Chondrocyte (in vitro differentiated cells): ENCODE results near the gene TLE4. TPM values are rescaled to one million over a fixed set of nuclear protein-coding genes. Genes with fewer than 3 reads are reported as not detected.

Source experiments
- DNase-seq: peaks from one replicate; pipeline ENCODE4 v3.0.0; 2021; ENCODE audit warnings: mixed read lengths, low spot score
- H3K27ac Mint-ChIP-seq: one replicate; pipeline ENCODE4 v1.8.0; 2021; ENCODE audit warnings: mild to moderate bottlenecking, moderate library complexity, mixed read lengths; ENCODE audit not compliant: unreplicated experiment
- H3K27me3 Mint-ChIP-seq: 2 replicates; pipeline ENCODE4 v1.8.0; 2021; ENCODE audit warnings: low read depth, mixed read lengths
- H3K36me3 Mint-ChIP-seq: 2 replicates; pipeline ENCODE4 v1.8.0; 2021; ENCODE audit warnings: low read depth, mixed read lengths
- H3K4me1 Mint-ChIP-seq: 2 replicates; pipeline ENCODE4 v1.8.0; 2021; ENCODE audit warnings: low read depth, mild to moderate bottlenecking, mixed read lengths
- H3K4me3 Mint-ChIP-seq: one replicate; pipeline ENCODE4 v1.8.0; 2021; ENCODE audit warnings: mild to moderate bottlenecking, moderate library complexity, mixed read lengths; ENCODE audit not compliant: unreplicated experiment
- H3K9me3 Mint-ChIP-seq: 2 replicates; pipeline ENCODE4 v1.8.0; 2021; ENCODE audit warnings: low read depth, mixed read lengths
- total RNA-seq: library from RNA; stranded (reverse); gene quantifications from 3 replicates; pipeline ENCODE4 v1.2.1, GENCODE V29; 2021
- TF ChIP-seq, protein P1 (sequence below): fragments of 200-600 bp; sonication (generic); IDR thresholded peaks from 2 replicates; pipeline ENCODE4 v1.5.0; 2021; ENCODE audit warnings: antibody characterized with exemption, mild to moderate bottlenecking, moderate library complexity

Gene TLE4
- total RNA-seq, 1 donor from 2014 or later = 66.0 TPM

DNA sequence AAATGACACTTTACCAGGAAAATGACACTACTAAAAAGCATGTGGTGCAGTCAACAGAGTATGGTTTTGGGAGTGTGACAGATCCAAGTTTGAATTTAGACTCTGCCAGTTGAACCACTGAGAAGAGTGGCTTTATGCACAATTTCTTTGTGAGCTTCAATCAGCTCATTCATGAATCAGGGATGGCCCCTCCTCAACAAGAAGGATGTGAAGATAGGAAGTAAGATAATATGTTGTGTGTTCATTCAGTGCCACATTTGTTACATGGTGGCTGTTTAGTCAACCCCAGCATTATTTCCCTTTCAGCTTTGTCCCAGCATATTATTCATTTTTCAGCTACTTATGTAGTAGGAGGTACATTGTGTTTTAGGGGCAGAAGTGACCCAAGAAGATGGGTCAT, 140.1 kb downstream of the TLE4 start:
- Mint-ChIP-seq H3K4me1 (peaks cover 7% of the 10 kb centered on the region), H3K36me3 (peaks cover 25% of the 10 kb centered on the region), H3K4me3 (no peak overlapping the region), H3K9me3 (no peaks in the 10 kb centered on the region), H3K27ac (no peak overlapping the region), H3K27me3 (no peaks in the 10 kb centered on the region)
- TF ChIP-seq, protein P1, sequence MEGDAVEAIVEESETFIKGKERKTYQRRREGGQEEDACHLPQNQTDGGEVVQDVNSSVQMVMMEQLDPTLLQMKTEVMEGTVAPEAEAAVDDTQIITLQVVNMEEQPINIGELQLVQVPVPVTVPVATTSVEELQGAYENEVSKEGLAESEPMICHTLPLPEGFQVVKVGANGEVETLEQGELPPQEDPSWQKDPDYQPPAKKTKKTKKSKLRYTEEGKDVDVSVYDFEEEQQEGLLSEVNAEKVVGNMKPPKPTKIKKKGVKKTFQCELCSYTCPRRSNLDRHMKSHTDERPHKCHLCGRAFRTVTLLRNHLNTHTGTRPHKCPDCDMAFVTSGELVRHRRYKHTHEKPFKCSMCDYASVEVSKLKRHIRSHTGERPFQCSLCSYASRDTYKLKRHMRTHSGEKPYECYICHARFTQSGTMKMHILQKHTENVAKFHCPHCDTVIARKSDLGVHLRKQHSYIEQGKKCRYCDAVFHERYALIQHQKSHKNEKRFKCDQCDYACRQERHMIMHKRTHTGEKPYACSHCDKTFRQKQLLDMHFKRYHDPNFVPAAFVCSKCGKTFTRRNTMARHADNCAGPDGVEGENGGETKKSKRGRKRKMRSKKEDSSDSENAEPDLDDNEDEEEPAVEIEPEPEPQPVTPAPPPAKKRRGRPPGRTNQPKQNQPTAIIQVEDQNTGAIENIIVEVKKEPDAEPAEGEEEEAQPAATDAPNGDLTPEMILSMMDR = no peak
- DNase-seq = no peak

DNA sequence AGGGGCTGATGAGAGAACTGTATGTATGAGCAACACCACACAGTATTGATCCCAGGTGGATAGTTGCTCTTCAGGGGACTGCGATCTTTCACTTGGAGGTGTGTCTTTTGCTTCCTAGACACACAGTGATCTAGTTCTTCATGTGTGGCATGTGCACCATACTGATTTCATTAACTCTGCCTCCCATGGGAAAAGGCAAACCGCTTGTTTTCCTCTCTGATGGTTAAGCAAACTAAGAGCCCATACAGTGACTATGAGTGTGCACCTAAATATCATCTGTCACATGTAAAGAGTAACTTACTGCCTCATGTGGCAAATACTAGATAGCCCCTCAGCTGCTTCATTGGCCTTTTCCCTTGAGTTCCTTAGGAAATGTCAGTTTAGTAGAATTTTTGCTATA, 147.3 kb downstream of the TLE4 start:
- Mint-ChIP-seq H3K4me1 (peaks cover 9% of the 10 kb centered on the region), H3K36me3 (peaks cover 43% of the 10 kb centered on the region), H3K9me3 (no peaks in the 10 kb centered on the region), H3K27ac (no peak overlapping the region), H3K27me3 (no peaks in the 10 kb centered on the region), H3K4me3 (no peak overlapping the region)
- TF ChIP-seq, protein P1 = no peak
- DNase-seq = no peak

DNA sequence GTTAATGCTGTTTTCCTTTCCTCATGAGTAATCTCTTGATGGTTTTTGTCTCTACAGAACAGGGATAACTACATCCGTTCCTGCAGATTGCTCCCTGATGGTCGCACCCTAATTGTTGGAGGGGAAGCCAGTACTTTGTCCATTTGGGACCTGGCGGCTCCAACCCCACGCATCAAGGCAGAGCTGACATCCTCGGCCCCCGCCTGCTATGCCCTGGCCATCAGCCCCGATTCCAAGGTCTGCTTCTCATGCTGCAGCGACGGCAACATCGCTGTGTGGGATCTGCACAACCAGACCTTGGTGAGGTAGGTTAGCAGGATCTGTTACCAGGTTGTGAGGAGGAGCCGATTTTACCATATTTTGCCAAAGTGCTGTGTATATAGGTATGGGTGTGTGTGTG, 148.2 kb downstream of the TLE4 start:
- TF ChIP-seq, protein P1 = no peak
- Mint-ChIP-seq H3K36me3 (peaks cover 48% of the 10 kb centered on the region), H3K4me3 (no peak overlapping the region), H3K27me3 (no peaks in the 10 kb centered on the region), H3K9me3 (no peaks in the 10 kb centered on the region), H3K4me1 (peaks cover 4% of the 10 kb centered on the region), H3K27ac (no peak overlapping the region)
- no peak for DNase-seq

DNA sequence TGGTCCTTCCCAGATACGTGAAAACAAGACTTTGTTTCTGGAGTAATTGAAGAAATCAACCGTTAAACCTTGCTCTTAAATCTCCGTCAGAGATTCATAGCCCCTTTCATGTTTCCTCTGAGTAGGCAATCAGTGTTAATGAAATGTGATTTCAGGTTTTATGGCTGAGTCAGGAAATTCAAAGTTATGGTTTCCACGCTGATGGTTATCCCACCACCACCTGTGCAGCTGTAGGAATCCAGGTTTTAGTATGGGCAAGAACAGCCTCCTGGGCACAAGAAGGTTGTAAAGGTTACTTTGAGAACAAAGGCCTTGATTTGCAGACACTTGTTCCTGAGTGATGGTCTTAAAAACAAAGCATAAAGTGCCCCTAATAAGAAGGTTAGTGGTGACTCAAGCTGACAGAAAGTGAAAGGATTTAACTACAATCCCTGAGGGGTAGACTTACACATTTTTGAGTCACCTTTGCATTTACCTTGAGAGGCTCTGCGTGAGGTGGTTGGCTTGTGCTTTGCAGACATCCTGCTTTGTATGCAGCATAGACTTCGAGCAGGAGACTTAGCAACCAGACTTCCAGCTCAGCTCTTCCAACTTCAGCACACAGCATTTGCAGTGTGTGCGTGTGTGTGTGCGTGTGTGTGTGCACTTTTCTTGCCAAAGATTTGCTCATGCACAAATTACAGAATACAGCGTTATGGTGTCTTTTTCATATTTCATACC, 159.6 kb downstream of the TLE4 start:
- H3K4me3 Mint-ChIP-seq = no peak overlapping the region
- H3K9me3 Mint-ChIP-seq = peaks cover 17% of the 10 kb centered on the region
- no peak overlapping the region for H3K27ac Mint-ChIP-seq
- H3K27me3 Mint-ChIP-seq = no peaks in the 10 kb centered on the region
- H3K36me3 Mint-ChIP-seq = peaks cover 33% of the 10 kb centered on the region
- TF ChIP-seq, protein P1 = no peak
- DNase-seq = no peak
- no peaks in the 10 kb centered on the region for H3K4me1 Mint-ChIP-seq

DNA sequence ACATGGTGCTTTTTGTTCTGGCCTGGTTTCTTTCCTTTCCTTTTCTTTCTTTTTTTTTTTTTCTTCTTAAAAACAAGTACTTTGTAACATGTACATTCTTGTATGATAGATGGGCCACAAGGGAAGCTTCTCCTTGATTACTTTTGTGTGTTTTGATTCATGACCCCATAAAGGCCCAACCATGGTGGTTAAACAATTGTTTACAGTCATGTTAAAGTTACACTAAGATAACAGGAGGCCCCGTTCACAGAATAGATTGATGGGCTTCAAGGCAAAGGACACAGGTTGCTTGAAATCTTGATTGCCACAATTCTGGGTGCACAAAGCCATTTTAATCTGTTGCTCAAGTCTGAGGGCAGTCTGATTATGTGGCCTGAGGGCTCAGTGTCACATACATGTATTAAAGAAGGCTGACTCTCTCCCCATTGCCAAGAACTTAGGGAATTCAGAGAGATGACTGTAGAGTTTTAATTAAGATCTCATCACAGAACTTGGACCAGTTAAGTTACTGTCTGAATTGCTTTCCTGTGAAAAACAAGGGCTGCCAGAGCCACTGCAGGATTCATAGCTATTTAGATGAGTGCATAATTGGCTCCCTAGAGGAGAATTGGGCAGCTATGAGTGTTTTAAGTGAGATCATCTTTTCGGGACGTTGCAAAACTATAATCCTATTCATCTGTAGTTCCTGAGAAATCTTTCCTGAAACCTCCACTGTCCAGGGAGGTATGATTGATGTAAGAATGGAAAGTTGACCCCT, 163.4 kb downstream of the TLE4 start:
- no peaks in the 10 kb centered on the region for H3K27me3 Mint-ChIP-seq
- no peaks in the 10 kb centered on the region for H3K4me1 Mint-ChIP-seq
- H3K9me3 Mint-ChIP-seq = peaks cover 17% of the 10 kb centered on the region
- H3K27ac Mint-ChIP-seq = no peak overlapping the region
- H3K4me3 Mint-ChIP-seq = no peak overlapping the region
- DNase-seq = no peak
- TF ChIP-seq, protein P1 = no peak
- peaks cover 9% of the 10 kb centered on the region for H3K36me3 Mint-ChIP-seq
